NCI-H2107 treated with DMSO at 0.1 percent for 48 hours (cell line): ENCODE data around the gene TRIP12.
"Not testable (repeated sequence)": the region's sequence is repeated elsewhere in the genome, so short reads cannot be mapped to it uniquely, and the experiment has no call there.

Experiments
- DNase-seq: peaks from one replicate; lab custom pipeline; 2025; ENCODE audit not compliant: unreplicated experiment; lab: John Stamatoyannopoulos, UW

The TRIP12 gene

GRCh38 chr2:229779650-229780049 lies 142.2 kb downstream of the TRIP12 start:
- DNase-seq = no peak

DNA sequence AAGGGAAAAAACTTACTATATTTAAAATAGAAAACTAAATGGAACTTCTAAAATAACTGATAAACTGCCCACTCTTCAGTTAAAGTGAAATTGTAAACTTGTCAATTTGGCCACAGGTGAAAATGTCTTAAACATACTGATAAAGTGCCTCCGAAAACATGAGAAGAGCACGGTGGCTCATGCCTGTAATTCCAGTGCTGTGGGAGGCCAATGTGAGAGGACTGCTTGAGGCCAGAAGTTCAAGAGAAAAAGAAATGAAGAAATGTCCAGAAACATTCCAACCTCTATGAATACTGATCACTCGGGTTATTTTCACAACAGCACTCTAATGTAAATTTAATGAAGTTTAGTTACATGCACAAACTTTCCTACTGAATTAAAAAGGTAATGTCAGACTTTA lies 144.1 kb downstream of the TRIP12 start:
- no peak for DNase-seq

- DNase-seq = no peak
Observed at GRCh38 chr2:229775614-229776313, 146.0 kb downstream of the TRIP12 start.

DNA sequence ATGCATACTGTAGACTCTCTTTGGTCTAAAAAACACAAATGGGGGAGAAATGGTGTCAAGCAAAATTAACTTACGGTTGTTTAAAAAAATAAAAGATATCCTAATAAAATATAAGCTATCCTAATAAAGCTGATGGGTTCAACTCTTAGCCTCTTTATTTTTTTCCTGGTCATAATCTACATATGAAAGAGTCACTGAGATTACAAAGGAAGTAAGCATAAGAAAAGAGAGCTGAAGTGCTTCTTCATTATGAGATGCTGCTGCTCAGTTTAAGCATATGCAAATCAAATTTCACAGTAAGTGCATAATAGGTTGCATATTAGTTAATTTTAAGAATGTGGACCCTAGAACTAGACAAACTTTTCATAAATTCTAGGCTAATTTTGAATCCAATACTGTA lies 147.6 kb downstream of the TRIP12 start:
- DNase-seq = no peak

GRCh38 chr2:229768235-229768634 lies 153.6 kb downstream of the TRIP12 start:
- no peak for DNase-seq

GRCh38 chr2:229765721-229766120 lies 156.1 kb downstream of the TRIP12 start:
- no peak for DNase-seq

GRCh38 chr2:229761663-229762062 lies 160.1 kb downstream of the TRIP12 start:
- no peak for DNase-seq

GRCh38 chr2:229757462-229757861 lies 164.3 kb downstream of the TRIP12 start:
- DNase-seq = not testable (repeated sequence)

- no peak for DNase-seq
Observed at GRCh38 chr2:229752970-229753729, 168.7 kb downstream of the TRIP12 start.

DNA sequence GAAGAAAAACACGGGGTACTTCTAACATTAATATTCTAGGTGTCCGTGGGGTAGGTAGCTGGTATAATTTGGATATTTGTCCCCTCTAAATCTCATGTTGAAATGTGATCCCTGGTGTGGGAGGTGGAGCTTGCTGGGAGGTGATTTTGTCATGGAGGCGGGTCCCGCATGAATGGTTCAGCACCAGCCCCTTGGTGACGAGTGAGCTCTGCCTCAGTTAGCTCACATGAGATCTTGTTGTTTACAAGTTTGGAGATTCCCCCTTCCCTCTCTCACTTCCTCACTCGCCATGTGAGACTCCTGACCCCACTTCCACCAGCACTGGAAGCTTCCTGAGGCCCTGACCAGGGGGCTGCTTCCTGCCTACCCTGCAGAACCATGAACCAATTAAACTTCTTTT lies 172.0 kb downstream of the TRIP12 start:
- no peak for DNase-seq

GRCh38 chr2:229748950-229749349 lies 172.9 kb downstream of the TRIP12 start:
- DNase-seq = no peak

DNA sequence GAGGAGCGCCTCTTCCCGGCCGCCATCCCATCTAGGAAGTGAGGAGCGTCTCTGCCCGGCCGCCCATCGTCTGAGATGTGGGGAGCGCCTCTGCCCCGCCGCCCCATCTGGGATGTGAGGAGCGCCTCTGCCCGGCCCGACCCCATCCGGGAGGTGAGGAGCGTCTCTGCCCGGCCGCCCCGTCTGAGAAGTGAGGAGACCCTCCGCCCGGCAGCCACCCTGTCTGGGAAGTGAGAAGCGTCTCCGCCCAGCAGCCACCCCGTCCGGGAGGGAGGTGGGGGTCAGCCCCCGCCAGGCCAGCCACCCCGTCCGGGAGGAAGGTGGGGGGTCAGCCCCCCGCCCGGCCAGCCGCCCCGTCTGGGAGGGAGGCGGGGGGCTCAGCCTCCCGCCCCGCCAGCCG lies 179.1 kb downstream of the TRIP12 start:
- not testable (repeated sequence) for DNase-seq

- DNase-seq = no peak
Observed at GRCh38 chr2:229740279-229740678, 181.5 kb downstream of the TRIP12 start.

GRCh38 chr2:229738024-229738625 lies 183.7 kb downstream of the TRIP12 start:
- no peak for DNase-seq

GRCh38 chr2:229734410-229734809 lies 187.4 kb downstream of the TRIP12 start:
- no peak for DNase-seq

DNA sequence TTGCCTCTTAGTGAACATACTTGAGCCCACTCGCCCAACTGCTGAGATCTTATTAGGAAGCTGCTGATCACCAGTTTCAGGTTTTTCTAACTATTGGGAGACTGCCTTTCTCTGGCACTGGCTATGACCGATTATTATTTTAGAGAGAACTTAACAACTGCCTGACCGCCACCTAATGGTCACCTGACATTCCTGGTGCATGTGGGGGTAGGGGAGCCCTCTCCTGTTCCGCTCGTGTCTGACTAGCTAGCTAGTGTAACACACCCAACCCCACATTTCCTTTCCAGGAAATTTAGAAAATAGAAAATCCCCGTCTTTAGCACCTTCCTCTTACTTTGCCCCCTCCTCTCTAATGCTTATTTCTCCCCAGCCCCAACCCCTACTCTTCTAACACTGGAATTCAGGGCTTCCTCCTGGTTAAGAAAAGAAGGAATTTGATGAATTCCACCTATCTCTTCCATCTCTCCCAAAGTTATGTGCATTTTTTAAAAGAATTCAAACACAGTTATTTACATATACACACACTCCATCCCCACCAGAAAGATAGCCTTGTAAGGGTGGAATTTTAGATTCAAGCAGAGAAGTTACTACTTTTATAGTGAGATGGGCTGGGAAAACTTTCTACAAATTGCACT lies 188.1 kb downstream of the TRIP12 start:
- no peak for DNase-seq

DNA sequence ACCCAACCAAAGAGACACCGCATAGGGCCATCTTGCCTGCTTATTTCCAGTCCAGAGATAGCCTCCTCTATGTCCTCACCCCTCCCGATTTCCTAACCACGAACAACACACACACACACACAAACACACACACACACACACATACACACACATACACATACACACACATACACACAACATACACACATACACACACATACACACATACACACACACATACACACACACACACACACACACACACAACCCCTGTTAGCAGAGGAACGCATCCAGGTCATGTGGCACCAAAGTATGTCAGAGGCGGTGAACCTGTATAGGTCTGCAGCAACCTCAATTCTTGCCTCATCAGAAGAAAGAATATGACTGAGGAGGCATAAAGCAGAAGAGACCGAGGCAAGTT lies 188.9 kb downstream of the TRIP12 start:
- no peak for DNase-seq

- no peak for DNase-seq
Observed at GRCh38 chr2:229731916-229732315, 189.9 kb downstream of the TRIP12 start.

- DNase-seq = no peak
Observed at GRCh38 chr2:229731363-229731762, 190.4 kb downstream of the TRIP12 start.

- no peak for DNase-seq
Observed at GRCh38 chr2:229728370-229728769, 193.4 kb downstream of the TRIP12 start.

DNA sequence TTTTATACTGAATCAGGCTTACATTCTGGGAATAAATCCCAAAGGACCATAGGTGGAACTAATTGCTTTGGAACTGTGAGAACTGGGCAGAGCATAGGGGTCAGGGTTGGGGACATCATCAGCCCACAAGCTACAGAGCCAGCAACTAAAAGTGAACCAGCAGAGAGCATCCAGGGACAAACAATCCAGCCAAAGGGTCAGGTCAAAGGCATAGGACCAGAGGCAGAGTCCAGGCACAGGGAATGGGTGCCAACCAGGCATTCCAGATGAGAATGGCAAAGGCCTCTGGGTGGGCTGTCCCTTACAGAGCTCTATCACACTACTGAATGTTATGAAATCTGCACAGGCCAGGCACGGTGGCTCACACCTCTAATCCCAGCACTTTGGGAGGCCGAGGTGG lies 195.2 kb downstream of the TRIP12 start:
- no peak for DNase-seq
